NCI-H1436 (cell line): ENCODE measurements around the gene PRR13.
"Not testable (repeated sequence)": the region's sequence is repeated elsewhere in the genome, so short reads cannot be mapped to it uniquely, and the experiment has no call there.

Source experiments
- DNase-seq: peaks from one replicate; lab custom pipeline; 2025; lab: John Stamatoyannopoulos, UW

PRR13 gene

DNA sequence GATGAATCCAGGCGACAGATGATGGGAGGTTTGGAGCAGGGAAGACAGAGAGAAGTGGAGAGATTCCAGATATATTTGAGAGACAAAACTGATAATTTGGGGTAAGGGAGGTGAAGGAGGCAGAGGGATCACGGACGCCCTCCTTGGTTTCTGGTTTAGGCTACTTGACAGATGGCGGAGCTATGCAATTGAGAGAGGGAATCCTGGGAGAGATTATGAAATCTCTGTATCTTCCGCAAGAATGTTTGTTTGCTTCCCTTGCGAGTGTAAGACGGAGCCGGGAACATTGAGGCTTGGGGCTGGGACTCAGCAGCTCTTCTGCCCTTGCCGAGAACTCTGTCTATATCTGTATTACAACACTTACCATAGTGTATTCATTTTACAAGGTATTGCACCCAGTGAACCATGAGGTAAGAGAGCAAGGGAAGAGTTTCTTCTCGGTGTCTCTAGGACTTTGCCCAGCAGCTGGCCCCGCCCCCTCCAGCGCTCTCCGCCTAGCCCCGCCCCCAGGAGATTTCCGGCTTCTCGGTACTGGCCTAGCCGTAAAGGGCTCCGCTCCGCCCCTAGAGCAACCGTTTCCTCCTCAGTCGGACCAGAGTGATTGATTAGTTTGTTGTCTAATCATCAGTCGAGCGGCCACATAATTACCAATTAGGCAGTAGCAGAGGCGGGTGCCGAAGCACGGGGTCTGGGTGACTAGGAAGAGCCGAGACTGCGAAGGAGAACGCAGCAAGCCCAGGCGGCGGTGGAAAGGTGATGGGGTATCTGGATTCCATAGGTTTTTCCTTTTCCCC is at the start of gene PRR13:
PRR13 (plus strand) TSS at position 695 of the 794 bp plus-strand sequence. CDS start 981 bp downstream, outside the sequence.
- DNase-seq = peak; percentile 99

GRCh38 chr12:53399896-53400295 is 41.6 kb upstream of the PRR13 start:
- DNase-seq = no peak

DNA sequence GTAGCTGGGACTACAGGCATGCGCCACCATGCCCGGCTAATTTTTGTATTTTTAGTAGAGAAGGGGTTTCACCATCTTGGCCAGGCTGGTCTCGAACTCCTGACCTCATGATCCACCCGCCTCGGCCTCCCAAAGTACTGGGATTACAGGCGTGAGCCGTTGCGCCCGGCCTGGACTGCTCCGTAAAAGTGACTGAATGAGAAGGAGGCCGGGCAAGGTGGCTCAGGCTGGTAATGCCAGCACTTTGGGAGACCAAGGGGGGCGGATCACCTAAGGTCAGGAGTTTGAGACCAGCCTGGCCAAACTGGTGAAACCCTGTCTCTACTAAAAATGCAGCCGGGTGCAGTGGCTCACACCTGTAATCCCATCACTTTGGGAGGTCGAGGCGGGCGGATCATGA is 39.2 kb upstream of the PRR13 start:
- DNase-seq = not testable (repeated sequence)

DNA sequence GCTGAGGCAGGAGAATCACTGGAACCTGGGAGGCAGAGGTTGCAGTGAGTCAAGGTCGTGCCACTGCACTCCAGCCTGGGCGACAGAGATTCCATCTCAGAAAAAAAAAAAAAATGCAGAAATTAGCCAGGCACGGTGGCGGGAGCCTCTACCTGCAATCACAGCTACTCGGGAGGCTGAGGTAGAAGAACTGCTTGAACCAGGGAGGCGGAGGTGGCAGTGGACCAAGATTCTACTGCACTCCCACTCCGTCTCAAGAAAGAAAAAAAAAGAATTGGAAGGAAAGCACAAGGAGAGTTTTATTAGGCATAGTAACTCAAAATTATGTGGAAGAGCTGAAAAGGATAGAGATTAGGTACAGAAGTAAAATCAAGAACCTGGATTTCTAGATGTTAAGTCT is 38.7 kb upstream of the PRR13 start:
- no peak for DNase-seq

GRCh38 chr12:53410951-53411350 is 30.6 kb upstream of the PRR13 start:
- no peak for DNase-seq

DNA sequence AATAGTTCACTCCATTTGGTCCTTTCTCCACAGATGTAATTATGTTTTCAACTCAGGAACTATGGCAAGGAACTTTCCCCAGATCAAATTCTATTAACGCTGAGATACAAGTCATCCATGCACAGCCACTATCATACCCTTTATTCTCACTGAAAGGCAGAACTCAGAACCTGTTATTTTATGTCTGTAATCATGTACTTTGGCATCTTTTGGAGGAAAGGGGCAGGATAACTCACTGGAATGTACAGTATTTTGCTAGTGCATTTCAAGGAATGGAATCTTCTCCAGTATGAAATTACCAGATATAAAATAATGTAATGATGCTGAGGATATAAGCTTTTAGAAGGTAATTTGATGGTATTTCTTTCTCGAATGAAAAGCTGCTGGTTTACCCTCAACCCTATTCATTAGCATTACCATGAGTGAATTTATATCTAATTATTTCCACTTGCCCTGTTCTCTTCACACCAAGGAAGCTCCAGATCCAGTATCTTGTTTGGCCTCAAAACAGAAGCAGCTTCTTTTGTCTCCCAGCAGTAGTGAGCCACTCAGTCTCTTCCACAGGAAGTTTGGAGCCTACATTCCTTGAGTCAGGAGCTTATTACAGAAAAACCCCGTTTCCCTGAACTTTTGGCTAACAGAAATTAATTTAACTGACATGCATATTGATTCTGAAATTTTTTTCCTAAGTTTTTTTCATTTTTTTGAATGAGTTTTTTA is 27.9 kb upstream of the PRR13 start:
- no peak for DNase-seq

DNA sequence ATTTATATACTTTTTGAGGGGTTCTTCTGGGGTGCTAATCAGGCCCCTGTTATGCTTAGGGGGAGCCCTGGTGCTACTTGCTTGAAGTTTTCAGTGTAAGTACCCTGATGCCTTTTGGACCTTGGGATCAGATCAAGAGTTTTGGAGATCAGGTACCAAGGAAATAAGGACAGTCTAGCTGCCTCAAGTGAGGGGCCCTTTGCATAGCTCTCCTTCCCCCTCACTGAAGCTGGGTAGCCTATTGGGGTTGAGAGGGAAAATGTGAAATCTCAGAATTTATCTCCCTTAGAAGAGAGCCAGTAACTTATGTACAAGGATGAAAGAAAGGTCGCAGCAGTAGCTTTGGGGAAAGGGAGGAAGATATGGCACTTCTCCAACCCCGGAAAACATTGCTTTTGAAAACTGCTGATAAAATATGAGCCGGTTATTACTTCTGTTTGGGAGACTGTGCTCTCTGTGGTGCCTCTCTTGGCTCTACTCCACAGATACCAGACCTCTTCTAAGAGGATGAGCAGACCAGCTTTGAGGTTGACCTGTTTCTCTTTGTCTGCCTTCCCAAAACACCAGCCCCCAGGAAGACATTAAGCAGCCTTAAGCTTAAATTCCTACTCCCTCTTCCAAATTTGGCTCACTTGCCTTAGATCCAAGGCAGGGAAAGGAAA is 26.6 kb upstream of the PRR13 start:
- no peak for DNase-seq

GRCh38 chr12:53415752-53416389 is 25.7 kb upstream of the PRR13 start:
- DNase-seq = not testable (repeated sequence)

DNA sequence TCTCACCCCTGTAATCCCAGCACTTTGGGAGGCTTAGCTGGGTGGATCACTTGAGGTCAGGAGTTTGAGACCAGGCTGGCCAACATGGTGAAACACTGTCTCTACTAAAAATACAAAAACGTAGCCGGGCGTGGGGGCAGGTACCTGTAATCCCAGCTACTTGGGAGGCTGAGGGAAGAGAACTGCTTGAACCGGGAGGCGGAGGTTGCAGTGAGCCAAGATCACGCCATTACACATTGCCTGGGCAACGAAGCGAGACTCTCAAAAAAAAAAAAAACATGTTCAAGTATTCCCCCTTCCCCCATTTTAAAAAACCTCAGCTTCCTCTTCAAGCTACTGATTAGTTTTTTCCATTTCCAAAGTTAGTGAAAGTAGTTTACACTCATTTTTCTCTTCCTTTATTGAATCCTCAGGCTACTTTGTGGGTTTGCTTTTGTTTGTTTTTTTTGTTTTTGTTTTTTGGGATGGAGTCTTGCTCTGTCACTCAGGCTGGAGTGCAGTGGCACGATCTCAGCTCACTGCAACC is 24.2 kb upstream of the PRR13 start:
- not testable (repeated sequence) for DNase-seq

DNA sequence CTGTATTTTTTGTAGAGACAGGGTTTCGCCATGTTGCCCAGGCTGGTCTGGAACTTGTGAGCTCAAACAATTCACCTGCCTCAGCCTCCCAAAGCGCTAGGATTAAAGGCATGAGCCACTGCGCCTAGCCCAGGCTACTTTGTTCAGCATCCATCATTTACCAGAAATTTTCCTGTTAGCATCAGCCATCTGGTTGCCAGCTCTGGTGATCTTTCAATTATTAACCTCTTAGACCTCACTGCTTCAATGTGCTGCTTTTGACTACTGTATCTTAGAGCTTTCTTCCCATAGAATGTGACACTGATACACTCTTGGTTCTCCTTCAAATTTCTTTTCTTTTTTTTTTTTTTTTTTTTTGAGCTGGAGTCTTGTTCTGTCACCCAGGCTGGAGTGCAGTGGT is 23.3 kb upstream of the PRR13 start:
- DNase-seq = no peak

GRCh38 chr12:53419756-53420155 is 21.8 kb upstream of the PRR13 start:
- no peak for DNase-seq

GRCh38 chr12:53422247-53422646 is 19.3 kb upstream of the PRR13 start:
- DNase-seq = not testable (repeated sequence)

DNA sequence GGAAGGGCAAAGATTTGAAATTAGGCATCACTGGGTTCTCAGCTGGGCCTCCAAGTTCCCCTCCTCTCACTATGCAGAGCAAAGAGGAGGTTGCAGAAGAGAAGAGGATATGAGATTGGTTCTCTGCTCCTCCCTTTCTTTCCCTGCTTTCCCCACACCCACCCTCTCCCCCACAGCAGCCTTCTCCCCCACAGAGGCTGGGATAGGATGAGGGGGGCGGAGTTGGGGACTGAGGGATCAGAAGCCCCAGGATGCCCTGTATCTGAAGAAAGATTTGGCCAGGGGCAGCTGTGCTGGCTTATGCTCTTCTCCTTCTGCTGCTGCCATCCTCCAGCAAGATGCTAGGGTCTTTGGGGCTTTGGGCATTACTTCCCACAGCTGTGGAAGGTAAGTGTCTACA is 17.9 kb upstream of the PRR13 start, which contains the start of gene AMHR2:
AMHR2 (plus strand) TSS at position 259 of the 400 bp plus-strand sequence; CDS start at position 339, 80 bp downstream.
- DNase-seq = no peak

DNA sequence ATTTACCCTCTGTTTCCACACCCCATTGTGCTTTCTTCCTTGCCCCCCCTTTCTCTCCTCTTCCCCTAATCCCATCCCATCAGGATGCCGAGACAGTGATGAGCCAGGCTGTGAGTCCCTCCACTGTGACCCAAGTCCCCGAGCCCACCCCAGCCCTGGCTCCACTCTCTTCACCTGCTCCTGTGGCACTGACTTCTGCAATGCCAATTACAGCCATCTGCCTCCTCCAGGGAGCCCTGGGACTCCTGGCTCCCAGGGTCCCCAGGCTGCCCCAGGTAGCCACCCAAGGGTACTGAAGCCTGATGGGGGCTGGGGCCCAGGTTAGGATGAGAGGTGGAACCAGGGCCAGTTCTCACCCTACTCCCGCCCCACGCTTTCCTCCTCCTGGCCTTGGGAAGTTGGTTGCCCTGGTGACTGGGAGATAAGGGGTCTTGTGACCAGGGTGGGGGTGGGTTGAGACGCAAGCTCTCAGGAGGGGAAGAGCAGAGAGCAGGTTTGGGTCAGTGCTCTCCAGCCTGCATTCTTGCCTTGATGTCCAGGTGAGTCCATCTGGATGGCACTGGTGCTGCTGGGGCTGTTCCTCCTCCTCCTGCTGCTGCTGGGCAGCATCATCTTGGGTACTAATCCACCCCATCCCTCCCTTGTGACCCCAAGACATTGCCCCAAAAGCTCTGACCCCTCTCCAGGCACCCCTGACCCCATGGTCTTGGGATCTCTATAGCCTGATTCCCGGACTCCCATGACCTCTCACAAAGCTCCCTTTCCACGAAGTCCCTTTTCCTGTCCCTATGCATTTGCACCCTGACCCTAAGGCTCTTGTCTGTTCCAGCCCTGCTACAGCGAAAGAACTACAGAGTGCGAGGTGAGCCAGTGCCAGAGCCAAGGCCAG is 16.7 kb upstream of the PRR13 start:
- DNase-seq = no peak

DNA sequence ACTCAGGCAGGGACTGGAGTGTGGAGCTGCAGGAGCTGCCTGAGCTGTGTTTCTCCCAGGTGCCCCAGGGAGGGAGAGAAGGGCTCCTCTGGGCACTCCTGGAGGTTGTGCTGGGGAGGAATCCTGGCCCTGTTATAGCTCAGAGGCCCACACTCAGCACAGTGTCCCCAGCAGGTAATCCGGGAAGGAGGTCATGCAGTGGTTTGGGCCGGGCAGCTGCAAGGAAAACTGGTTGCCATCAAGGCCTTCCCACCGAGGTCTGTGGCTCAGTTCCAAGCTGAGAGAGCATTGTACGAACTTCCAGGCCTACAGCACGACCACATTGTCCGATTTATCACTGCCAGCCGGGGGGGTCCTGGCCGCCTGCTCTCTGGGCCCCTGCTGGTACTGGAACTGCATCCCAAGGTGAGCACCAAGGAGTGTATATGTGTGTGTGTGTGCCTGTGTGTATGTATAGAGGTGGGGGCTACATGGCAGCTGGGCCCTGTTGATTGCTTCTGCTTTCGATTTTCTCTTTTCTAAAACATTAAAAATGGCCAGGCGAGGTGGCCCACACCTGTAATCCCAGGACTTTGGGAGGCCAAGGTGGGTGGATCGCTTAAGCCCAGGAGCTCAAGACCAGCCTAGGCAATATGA is 15.9 kb upstream of the PRR13 start:
- DNase-seq = no peak

DNA sequence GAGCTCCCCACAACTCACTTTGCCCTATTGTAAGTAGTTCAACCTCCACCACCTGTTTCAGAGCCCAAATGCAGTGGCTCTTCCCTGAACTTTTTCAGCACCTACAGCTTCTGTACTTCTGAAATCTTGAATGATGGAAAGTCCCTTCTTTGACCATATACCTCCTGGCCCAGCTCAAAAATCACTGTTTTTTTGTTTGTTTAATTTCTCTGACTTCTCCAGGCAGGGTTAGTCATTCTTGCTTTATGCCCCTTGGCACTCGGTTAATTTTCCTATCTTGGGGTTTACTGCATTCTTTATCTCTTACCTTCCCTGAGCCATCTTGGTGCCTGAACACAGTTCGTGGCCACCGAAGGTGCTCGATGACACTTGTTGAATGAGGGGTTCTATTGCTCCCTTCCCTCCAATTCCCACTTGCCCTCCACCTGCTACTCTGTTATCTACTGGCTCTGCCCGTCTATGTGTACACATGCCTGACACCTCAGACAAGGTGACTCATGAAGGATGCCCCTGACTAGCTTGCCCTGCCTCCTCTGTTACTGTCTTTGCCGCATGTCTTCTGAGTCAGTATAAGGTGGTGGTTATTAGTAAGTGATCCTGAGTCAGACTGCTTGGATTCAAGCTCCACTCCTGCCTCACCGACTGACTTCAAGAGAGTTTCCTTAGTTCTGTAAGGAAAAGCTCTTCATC is 13.5 kb upstream of the PRR13 start:
- no peak for DNase-seq

- DNase-seq = no peak
These were observed 12.8 kb upstream of the PRR13 start for GRCh38 chr12:53428741-53429140.

DNA sequence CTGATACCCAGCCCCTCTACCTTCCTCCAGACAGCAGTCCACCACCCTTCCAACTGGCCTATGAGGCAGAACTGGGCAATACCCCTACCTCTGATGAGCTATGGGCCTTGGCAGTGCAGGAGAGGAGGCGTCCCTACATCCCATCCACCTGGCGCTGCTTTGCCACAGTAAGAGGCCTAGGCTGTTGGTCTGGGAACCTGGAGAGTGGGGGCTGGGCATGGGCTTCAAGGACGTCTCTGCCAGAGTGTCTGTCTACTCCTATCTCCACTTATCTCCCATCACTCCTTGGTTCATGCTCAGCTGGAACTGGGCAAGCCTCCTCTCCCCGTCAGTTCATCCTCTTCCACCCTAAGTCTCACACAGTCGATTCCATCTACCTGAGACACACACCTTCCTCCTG is 11.4 kb upstream of the PRR13 start:
- no peak for DNase-seq

DNA sequence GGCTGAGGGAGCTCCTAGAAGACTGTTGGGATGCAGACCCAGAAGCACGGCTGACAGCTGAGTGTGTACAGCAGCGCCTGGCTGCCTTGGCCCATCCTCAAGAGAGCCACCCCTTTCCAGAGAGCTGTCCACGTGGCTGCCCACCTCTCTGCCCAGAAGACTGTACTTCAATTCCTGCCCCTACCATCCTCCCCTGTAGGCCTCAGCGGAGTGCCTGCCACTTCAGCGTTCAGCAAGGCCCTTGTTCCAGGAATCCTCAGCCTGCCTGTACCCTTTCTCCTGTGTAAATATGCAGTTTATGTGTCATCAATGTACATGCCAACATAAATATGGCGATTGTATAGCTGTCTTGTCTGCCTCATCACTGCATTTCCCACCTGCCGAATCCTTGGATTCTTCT is 10.3 kb upstream of the PRR13 start:
- no peak for DNase-seq

GRCh38 chr12:53435326-53435725 is 6.2 kb upstream of the PRR13 start:
- DNase-seq = not testable (repeated sequence)
